ENCODE results near the gene TMEM200C.
A peak's percentile ranks its signal among the peaks of the same experiment; 100 is the strongest.
"Not testable (repeated sequence)": the region's sequence is repeated elsewhere in the genome, so short reads cannot be mapped to it uniquely, and the experiment has no call there.

Gene TMEM200C

GRCh38 chr18:5891854-5892215 is 3.5 kb downstream of the TMEM200C start:
- DNase-seq (ENCODE audit: low spot score): no peak

GRCh38 chr18:5891184-5891853 is 4.0 kb downstream of the TMEM200C start:
- no peak for DNase-seq (ENCODE audit: low spot score)

DNA sequence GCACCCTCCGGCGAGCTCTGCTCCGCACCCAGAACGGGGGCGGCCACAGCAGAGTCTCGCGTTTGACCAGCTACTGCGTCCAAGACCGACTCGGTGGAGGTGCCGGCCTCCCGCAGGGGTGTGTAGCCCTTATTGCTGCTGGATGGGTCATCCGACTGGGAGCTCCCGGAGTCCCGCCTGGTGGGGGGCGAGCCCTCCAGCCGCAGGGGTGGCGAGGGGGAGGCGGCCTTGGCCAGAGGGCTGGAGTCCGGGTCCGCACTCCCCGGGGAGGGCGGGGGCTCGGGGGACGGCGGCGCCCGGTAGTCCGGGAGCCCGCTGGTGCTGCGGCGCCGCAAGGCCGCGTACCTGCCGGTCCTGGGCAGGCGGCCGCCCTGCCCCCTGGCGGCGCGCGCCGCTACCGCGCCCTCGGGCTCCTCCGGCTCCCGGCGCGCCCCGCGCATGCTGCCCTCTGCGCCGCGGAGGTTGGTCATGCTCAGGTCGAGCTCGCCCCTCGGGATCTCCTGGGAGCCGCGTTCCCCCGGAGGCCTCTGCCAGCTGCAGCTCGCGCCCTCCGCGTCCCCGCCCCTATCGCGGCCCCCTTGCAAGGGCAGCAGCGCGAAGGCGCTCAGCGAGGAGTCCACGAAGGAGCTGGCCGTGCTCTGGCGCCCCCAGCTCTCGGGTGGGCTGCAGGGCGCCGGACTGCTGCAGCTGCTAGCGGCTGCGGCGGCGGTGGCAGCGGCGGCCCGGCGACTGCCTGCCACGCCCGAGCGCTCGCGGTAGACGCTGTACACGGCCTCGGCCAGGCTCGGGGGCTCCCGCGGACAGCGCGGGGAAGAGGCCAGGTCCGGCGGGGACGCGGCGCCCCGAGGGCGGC is 4.8 kb downstream of the TMEM200C start:
- DNase-seq (ENCODE audit: low spot score): no peak

- no peak for DNase-seq (ENCODE audit: low spot score)
Measured at GRCh38 chr18:5885361-5885760, 10.0 kb downstream of the TMEM200C start.

DNA sequence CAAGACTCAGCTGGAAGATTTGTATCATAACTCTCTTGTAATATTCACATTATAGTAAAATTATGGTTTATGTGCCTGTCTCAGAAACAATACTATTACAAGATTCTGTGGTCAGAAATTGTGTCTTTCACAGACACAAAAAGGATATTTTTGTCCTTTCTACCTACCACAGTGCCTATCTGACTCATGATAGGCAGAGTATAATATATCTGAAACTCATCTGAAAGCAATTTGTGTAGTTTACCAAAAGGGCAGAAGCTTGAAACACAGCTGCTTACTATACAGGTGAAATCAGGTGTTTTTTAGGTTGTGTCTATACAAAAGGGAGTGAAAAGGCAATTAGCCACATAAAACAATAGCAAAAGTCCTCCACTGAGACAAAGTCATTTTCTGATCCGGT is 10.9 kb downstream of the TMEM200C start:
- DNase-seq (ENCODE audit: low spot score): no peak

DNA sequence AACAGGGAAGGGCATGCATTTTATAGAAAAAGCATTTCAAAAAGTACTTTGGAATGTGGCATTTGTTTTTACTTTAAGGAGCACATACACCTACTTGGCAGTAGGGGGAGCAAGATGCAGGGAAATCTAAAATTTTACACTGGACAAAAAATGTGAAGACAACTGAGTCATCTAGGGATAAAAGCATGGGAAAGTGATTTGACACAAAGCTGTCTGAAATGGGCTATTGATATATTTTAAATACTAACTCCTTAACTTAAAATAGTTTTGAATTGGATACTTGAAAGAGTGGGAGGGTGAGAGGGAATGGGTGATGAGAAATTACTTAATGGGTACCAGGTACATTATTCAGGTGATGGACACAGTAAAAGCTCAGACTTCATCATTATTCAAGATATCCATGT is 15.8 kb downstream of the TMEM200C start:
- DNase-seq (ENCODE audit: low spot score): peak; percentile 3

DNA sequence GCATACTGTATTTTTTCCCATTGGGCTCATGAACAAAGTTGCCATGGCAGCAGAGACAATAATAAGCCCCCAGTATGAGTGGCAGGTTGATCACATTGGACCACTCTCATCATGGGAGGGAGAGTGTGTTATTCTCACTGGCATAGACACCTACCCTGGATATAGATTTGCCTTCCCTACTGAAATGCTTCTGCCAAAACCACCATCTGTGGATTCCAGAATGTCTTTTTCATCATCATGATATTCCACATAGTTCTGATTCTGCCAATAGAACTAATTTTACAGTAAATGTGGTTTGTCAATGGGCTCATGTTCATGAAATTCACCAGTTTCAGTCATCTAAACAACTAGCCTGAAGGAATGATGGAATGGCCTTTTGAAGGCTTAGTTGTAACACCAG is 18.4 kb downstream of the TMEM200C start:
- DNase-seq (ENCODE audit: low spot score): no peak

DNA sequence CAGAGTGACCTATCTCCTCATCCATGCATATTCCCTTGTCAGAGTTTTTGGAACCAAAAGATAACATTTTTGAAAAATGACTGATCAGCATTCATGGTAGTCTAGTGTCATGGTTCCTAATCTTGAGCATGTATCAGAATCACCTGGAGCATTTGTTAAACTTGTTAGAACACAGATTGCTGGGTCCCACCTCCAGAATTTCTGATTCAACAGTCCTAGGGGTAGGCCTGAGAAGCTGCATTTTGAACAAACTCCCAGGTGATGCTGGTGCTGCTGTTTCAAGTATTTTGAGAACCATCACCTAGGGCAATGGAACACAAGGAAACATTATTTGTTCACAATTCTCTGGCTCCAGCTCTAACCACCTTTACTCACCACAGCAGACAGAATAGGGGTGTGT is 21.0 kb downstream of the TMEM200C start:
- DNase-seq (ENCODE audit: low spot score): no peak

GRCh38 chr18:5872886-5873285 is 22.4 kb downstream of the TMEM200C start:
- no peak for DNase-seq (ENCODE audit: low spot score)

DNA sequence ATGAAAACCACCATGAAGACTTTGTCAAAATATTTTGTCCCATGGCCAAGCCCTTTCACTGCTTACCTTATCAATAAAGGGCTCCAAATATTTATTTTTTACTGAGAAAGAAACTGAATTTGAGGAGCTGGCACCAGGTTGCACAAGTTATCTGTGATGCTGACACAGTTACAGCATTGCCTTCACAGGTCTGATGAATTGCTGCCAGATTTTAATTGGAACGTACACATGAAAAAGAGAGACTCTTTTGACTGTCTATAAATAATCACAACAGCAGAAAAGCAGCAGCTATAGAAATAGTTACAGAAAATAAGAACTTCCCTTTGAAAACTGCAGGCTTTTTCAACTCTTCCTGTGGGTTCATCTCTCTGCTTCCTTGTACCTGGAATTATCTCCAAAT is 23.9 kb downstream of the TMEM200C start:
- no peak for DNase-seq (ENCODE audit: low spot score)

GRCh38 chr18:5868218-5868854 is 27.0 kb downstream of the TMEM200C start:
- peak; percentile 25 for DNase-seq (ENCODE audit: low spot score)

GRCh38 chr18:5865521-5865920 is 29.8 kb downstream of the TMEM200C start:
- DNase-seq (ENCODE audit: low spot score): no peak

DNA sequence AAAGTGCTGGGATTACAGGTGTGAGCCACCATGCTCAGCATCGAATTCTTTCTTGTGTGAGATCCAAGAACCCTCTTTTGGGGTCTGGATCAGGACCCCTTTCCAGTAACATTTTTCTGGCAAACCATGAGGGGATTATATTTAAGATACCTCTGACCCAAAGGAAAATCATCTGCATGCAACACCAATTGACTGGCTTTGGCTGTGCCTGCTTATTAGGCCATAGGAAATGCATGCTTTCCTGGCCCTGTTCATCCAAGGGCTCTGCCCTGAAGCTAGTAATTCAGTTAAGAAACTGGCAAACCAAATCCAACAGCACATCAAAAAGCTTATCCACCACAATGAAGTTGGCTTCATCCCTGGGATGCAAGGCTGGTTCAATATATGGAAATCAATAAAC is 33.2 kb downstream of the TMEM200C start:
- not testable (repeated sequence) for DNase-seq (ENCODE audit: low spot score)

DNA sequence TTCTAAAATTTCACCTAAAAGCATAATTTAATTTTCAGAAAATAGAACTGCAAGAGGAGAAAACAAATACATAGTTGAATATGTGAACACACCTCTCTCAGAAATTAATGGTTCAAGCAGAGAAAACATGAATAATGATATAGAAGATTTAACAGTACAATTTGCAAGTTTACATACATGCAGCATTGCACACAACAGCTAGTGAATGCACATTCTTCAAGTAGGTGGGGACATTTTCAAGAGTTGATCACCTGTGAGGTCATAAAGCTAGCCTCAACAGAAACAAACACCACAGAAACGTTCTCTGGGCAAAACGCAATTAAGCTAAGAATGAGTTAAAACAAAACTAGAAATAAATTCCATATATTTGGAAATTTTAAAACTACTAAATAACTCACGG is 38.1 kb downstream of the TMEM200C start:
- DNase-seq (ENCODE audit: low spot score): no peak

DNA sequence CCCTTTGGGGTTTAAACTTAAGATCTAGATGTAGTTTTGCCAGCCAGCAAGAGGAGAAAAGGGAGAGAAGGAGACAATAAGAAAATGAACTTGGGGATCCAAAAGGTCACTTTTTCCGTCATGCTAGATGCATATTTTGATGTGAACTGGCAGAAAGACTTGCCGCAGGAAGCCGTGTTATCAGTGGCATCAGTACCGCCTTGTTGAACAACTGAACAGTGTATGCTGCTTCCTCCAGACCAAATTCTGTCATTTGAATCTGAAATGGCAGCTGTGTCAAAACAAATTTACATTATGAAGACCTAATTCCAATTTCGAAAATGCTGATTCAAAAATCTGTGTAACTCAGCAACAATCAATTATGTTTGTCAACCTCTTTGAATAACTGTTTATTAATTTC is 42.1 kb downstream of the TMEM200C start:
- DNase-seq (ENCODE audit: low spot score): no peak

DNA sequence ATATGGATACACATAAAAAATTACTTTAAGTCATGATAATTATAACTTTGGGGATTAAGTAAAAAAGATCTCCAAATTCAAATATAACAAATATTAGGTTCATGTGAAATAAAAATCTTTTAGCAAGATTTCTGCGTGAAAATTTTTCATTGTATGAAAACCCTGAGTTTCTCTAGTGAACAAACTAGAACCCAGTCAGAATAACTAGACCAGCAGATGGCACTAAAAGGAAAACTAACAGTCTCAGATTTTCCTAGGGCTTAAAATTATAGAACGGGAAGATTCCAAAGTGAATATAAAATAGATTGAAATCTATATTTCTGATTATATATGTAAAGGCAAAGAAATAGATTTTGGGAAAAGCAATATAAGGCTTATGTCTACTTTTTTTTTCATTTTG is 43.3 kb downstream of the TMEM200C start:
- no peak for DNase-seq (ENCODE audit: low spot score)

DNA sequence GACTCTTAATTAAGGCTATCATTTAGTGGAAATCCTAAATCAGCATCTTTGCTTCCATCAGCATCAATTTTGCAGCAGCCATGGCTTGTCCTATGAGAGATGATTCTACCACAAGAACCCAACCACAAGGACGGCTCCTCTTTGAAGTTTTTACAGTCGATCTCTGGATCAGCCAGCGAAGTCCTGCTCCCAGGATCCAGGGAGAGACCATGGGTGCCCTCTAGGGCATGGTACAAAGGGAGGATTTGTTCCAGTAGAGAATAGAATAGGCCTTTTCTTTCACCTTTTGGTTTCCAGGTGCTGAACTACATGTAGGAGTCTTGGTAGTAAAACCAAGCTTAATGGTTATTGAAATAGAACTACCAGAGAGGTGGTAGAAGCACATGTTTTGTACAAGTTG is 52.7 kb downstream of the TMEM200C start:
- DNase-seq (ENCODE audit: low spot score): no peak

DNA sequence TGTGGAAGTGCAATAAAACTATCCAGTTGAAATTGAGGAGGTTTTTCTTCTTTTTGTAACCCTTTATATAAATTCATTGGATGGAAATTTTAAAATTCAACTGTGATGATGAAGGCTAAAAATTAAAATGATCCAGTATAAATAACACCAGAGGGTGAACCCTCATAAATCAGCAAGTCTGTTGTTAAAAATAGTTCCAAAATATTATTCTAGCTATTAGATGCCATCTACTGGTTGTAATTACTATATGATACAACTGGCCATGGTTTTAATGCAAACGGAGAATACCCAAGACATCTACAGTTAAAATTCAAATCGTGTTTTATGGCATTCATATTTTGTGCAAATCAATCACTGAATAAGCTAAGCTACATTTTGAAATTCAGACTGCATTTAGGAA is 53.8 kb downstream of the TMEM200C start:
- no peak for DNase-seq (ENCODE audit: low spot score)

DNA sequence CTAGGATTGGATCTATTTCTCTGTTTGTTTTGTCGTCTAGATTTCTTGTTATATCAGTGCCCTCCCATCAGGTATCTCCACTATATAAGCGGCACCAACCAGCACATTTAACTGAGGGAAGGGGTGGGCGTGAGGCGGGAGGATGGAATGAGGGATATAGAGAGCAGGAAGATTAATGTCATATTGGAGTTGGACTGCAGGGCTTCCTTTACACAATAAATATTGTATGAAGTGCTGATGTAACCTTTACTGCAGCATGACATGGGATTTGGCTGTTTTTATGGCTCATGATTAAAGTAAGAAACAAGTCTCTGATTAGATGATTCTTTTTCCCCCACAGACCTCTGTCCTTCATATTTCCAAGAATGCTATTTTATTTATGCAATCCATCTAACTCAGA is 54.8 kb downstream of the TMEM200C start:
- no peak for DNase-seq (ENCODE audit: low spot score)

- DNase-seq (ENCODE audit: low spot score): no peak
Measured at GRCh38 chr18:5840025-5840424, 55.3 kb downstream of the TMEM200C start.

DNA sequence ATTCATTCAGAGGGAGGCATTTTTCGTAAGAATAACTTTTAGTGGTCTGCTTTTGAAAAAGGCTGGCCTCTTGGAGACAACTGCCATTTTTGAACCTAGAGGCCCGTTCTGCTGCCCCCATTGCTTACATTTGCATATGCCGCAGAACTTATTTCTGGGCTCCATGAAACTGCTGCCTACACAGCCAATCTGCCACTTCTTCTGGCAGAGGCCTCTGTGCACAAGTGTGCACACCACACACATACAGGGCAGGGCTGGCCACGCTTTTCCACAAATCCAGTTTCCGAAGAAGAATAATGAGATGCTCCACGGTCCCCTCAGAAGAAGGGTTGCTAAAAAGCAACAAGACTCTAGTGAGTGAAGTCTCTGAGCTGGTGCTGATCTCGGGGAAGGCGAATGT is 56.2 kb downstream of the TMEM200C start:
- DNase-seq (ENCODE audit: low spot score): no peak

Data from hematopoietic multipotent progenitor cell treated with erythropoietin and hydrocortisone succinate and interleukin-3 and kit ligand, for 15 days (in vitro differentiated cells).